MM.1S (cell line): ENCODE data around the gene IL9R.

ENCODE experiments used
- CTCF ChIP-seq: fragments of 300-600 bp; sonication (generic); IDR thresholded peaks from 2 replicates; pipeline ENCODE4 v1.5.1; 2016; ENCODE audit warnings: antibody characterized with exemption, low read length, mixed read lengths
- EZH2 ChIP-seq: fragments of 300-600 bp; sonication (generic); optimal IDR thresholded peaks from 2 replicates; pipeline ENCODE3; 2017; ENCODE audit warnings: low read depth, mild to moderate bottlenecking, antibody characterized with exemption, low read length, mixed read lengths

- TF ChIP-seq CTCF (no peak), EZH2 (no peak)
These were observed 40.8 kb upstream of the IL9R start for GRCh38 chrX:155956649-155957048.
